SH-SY5Y (cell line): Measurements from ENCODE around the gene YAP1.

Experiments
- GATA2 ChIP-seq: IDR thresholded peaks from 2 replicates; pipeline ENCODE4 v1.6.1; 2011; ENCODE audit warnings: mild to moderate bottlenecking, low read depth, low read length
- GATA3 ChIP-seq: IDR thresholded peaks from 2 replicates; pipeline ENCODE4 v1.6.1; 2011; ENCODE audit warnings: low read depth, mild to moderate bottlenecking, low read length, moderate library complexity

GRCh38 chr11:102171101-102171500 is 60.9 kb downstream of the YAP1 start:
- TF ChIP-seq GATA2 (no peak), GATA3 (no peak)
